HL-60/S4 (cell line): ENCODE results near the gene FUT8.
"Not testable (repeated sequence)": the region's sequence is repeated elsewhere in the genome, so short reads cannot be mapped to it uniquely, and the experiment has no call there.

Source experiments
- in situ Hi-C: fragments of 300-500 bp; cut with MboI; formaldehyde crosslinking; loops from 2 replicates; pipeline ENCODE4 v1.14.3; 2022; ENCODE audit warnings: low sequenced_read_pairs

Gene FUT8

GRCh38 chr14:65606460-65606859 is 193.9 kb downstream of the FUT8 start:
- in situ Hi-C loops: no loop called here

GRCh38 chr14:65613131-65613650 is 200.7 kb downstream of the FUT8 start:
- in situ Hi-C loops: no loop called here

DNA sequence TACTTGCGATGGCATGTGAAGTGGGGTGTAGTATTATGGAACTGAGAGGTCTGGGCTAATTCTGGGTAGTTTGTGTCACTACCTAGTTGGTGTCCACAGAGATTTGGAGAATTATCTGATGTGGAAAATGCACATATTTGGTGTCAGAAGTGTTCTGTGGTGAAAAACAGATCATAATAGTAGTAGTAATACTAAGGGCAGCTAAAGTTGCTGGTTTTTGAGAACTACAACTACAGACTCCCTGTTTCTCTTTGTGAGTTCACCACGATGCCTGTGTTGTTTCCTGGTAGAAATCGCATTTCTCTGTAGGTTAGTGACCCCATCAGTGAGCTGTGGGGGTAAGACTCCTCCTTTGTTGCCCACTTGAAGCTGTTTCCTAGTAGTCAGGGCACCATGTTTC is 206.5 kb downstream of the FUT8 start:
- in situ Hi-C loops: no loop called here

GRCh38 chr14:65620195-65620594 is 207.7 kb downstream of the FUT8 start:
- in situ Hi-C loops: no loop called here

GRCh38 chr14:65622703-65623102 is 210.2 kb downstream of the FUT8 start:
- in situ Hi-C loops: no loop called here

DNA sequence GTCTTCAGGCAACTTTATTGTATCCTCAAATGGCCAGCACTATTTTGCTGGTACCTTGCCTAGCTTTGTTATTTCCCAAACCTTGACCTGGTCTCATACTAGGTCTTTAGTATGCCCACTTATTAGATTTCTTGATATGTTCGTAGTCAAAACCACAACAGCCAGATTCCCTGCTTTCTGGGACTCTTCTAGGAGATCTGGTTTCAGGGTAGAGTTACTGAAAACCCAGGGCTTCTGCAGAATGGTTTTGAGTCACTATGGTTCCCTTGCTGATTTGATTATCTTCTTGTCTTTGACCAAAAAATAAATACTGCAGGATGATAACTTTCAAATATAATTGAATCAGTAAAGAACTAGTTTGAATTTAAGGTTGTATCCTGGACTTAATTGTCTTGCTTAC is 211.2 kb downstream of the FUT8 start:
- in situ Hi-C loops: no loop called here

DNA sequence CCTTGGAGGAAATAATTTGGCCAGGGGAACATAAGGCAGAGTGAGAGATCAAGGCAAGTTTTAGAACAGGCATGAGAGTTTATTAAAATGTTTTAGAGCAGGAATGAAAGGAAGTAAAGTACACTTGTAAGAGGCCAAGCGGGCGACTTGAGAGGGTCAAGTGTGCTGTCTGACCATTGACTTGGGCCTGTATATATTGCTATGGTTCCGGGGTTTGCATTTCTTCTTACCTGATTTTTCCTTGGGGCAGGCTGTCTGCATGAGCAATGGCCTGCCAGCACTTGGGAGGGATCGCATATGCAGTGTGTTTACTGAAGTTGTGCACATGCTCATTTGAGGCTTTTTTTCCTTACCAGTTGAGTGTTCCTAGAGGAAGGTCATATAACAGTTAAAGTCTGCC is 214.8 kb downstream of the FUT8 start:
- in situ Hi-C loops: no loop called here

DNA sequence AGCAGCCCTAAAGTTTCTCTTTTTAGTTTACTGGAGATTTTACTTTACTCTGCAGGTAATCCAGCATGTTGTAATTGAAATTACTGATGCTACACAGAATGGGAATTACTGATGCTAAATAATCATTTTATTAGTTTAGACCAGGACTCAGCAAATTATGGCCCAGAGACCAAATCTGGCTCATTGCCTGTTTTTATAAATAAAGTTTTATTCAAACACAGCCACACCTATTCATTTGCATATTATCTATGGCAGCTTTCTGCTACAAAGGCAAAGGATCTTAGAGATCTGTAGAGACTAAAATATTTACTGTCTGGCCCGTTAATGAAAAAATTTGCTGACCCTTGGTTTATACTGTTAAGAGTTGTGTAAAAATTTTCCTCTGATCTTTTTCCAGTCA is 216.1 kb downstream of the FUT8 start:
- in situ Hi-C loops: no loop called here

DNA sequence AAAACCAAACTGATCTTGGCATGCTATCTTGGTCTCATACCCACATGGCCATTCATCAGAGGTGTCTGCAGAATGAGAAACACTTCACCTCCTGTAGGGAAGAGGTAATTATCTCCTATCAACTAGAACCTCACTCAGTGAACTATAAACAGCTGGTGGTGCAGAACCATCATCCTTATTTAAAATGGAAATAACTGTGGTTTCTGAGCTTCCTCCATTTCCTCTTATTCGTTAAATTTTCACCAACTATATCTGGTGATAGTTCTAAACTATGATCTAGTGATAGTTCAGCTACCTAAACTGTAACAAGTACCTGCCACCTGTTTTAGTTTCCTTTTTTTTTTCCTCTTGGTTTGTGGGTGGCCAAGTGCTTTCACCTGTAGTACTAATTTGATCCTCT is 218.5 kb downstream of the FUT8 start:
- in situ Hi-C loops: no loop called here

DNA sequence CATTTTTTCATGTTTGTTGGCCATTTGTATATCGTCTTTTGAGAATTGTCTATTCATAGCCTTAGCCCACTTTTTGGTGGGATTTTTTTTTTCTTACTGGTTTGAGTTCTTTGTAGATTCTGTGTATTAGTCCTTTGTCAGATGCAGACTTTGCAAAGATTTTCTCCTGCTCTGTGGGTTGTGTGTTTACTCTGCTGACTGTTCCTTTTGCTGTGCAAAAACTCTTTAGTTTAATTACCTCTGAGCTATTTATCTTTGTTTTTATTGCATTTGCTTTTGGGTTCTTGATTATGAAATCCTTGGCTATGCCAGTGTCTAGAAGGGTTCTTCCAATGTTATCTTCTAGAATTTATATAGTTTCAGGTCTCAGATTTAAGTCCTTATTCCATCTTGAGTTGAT is 220.0 kb downstream of the FUT8 start:
- in situ Hi-C loops: no loop called here

DNA sequence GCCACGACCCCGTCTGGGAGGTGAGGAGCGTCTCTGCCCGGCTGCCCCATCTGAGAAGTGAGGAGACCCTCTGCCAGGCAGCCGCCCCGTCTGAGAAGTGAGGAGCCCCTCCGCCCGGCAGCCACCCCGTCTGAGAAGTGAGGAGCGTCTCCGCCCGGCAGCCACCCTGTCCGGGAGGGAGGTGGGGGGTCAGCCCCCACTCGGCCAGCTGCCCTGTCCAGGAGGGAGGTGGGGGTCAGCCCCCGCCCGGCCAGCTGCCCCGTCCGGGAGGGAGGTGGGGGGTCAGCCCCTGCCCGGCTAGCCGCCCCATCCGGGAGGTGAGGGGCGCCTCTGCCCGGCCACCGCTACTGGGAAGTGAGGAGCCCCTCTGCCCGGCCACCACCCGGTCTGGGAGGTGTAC is 221.1 kb downstream of the FUT8 start:
- in situ Hi-C loops: not testable (repeated sequence)

DNA sequence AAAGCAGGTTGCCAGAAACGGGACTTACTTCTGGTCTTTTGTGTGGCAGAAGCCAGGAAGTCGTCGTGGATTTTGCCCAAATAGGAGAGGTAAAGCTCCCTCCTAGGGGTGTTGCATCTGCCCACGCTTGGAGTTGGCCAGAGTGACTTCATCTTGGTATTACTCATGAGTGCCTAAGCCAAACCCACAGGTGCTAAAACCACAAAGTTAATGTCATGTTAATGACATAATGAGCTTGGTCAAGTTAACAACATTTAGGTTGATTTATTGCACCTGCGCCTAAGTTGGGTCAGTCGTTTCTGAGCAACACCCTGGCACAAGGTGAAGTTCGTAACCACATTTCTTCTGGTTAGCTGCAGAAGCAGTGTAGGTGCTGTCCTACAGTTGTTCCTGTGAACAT is 225.2 kb downstream of the FUT8 start:
- in situ Hi-C loops: no loop called here

- in situ Hi-C loops: no loop called here
Measured at GRCh38 chr14:65639216-65639615, 226.7 kb downstream of the FUT8 start.

GRCh38 chr14:65650826-65651225 is 238.3 kb downstream of the FUT8 start:
- in situ Hi-C loops: no loop called here

DNA sequence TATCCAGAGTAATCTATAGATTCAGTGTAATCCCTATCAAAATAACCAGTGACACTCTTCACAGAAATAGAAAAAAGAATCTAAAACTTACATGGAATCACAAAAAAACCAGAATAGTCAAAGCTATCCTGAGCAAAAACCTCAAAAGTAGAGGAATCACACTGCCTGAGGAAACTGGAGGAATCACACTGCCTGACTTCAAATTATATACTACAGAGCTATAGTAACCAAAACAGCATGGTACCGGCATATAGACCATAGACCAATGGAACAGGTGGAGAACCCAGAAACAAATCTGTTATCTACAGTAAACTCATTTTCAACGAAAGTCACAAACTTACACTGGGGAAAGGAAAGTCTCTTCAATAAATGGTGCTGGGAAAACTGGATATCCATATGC is 244.0 kb downstream of the FUT8 start:
- in situ Hi-C loops: no loop called here

DNA sequence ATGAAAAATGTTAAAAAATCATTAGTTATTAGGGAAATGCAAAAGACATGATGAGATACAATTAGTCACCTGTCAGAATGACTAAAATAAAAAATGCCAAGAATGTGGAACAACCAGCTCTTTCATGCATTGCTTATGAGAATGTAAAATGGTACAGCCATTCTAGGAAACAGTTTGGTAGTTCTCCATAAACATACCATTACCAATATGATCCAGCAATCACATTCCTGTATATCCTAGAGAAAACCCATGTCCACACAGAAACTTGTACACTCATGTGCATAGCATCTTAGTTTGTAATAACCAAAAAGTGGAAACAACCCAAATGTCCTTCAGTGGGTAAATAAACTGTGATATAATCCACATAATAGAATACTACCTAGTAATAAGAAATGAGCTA is 245.7 kb downstream of the FUT8 start:
- in situ Hi-C loops: no loop called here

- in situ Hi-C loops: no loop called here
Measured at GRCh38 chr14:65661865-65662264, 249.3 kb downstream of the FUT8 start.

GRCh38 chr14:65664436-65664835 is 251.9 kb downstream of the FUT8 start:
- in situ Hi-C loops: no loop called here

GRCh38 chr14:65676361-65677014 is 264.0 kb downstream of the FUT8 start:
- in situ Hi-C loops: no loop called here

DNA sequence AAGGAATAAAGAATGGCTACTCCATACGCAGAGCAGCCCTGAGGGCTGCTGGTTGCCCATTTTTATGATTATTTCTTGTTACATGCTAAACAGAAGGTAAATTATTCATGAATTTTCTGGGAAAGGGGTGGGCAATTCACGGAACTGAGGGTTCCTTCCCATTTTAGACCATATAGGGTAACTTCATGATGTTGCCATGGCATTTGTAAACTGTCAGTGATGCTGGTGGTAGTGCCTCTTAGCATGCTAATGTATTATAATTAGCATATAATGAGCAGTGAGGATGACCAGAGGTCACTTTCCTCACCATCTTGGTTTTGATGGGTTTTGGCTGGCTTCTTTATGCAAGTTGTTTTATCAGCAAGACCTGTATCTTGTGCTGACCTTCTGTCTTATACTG is 273.0 kb downstream of the FUT8 start:
- in situ Hi-C loops: no loop called here

- in situ Hi-C loops: no loop called here
Measured at GRCh38 chr14:65686761-65687160, 274.2 kb downstream of the FUT8 start.

DNA sequence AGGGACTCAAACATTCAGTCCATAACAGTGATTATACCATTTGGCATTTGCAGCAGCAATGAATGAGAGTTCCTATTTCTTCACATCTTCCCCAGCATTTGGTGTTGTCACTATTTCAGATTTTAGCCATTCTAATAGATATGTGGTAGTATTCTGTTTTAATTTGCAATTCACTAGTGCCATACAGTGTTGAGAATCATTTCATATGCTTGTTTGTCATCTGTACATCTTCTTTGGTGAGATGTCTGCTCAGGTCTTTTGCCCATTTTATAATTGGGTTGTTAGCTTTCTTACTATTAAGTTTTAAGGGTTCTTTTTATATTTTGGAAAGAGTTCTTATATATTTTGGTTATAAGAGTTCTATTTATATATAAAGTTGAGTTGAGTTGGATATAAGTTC is 276.5 kb downstream of the FUT8 start:
- in situ Hi-C loops: no loop called here

DNA sequence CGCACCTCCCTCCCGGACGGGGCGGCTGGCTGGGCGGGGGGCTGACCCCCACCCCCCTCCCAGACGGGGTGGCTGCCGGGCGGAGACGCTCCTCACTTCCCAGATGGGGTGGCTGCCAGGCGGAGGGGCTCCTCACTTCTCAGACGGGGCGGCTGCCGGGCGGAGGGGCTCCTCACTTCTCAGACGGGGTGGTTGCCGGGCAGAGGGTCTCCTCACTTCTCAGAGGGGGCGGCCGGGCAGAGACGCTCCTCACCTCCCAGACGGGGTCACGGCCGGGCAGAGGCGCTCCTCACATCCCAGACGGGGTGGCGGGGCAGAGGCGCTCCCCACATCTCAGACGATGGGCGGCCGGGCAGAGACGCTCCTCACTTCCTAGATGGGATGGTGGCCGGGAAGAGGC is 280.0 kb downstream of the FUT8 start:
- in situ Hi-C loops: not testable (repeated sequence)
